BLaER1 treated with 17β-estradiol and CSF1 and Interleukin-3, amounts not matched to agents 10 nM and 100 nM (cell line): Measurements from ENCODE around the gene RBBP5.
A peak's percentile ranks its signal among the peaks of the same experiment; 100 is the strongest.

ENCODE experiments used
- H3K27ac ChIP-seq, 11 experiments: shearing (Covaris generic); formaldehyde crosslinking; 2 replicates each; pipeline ENCODE4 v1.8.1; 2022
- H3K27me3 ChIP-seq, 11 experiments: shearing (Covaris generic); formaldehyde crosslinking; 2 replicates each; pipeline ENCODE4 v1.8.1; 2022
- H3K36me3 ChIP-seq, 11 experiments: shearing (Covaris generic); formaldehyde crosslinking; 2 replicates each; pipeline ENCODE4 v1.8.1; 2022
- H3K4me1 ChIP-seq, 10 experiments: shearing (Covaris generic); formaldehyde crosslinking; 2 replicates each; pipeline ENCODE4 v1.8.1; 2022
- H3K4me2 ChIP-seq, 11 experiments: shearing (Covaris generic); formaldehyde crosslinking; 2 replicates each; pipeline ENCODE4 v1.8.1; 2022
- H3K4me3 ChIP-seq, 10 experiments: shearing (Covaris generic); formaldehyde crosslinking; 2 replicates each; pipeline ENCODE4 v1.8.1; 2022
- H3K9ac ChIP-seq, 11 experiments: shearing (Covaris generic); formaldehyde crosslinking; 2 replicates each; pipeline ENCODE4 v1.8.1; 2022
- H3K9me3 ChIP-seq, 11 experiments: shearing (Covaris generic); formaldehyde crosslinking; replicated peaks in 1 of 11; 2 replicates each; pipeline ENCODE4 v1.8.1; 2022
- H4K20me1 ChIP-seq, 11 experiments: shearing (Covaris generic); formaldehyde crosslinking; 2 replicates each; pipeline ENCODE4 v1.8.1; 2022
- Cebpa-rat ChIP-seq, 11 experiments: shearing (Covaris generic); IDR thresholded peaks; 2 replicates each; pipeline ENCODE4 v1.8.1; 2022

Gene RBBP5

DNA sequence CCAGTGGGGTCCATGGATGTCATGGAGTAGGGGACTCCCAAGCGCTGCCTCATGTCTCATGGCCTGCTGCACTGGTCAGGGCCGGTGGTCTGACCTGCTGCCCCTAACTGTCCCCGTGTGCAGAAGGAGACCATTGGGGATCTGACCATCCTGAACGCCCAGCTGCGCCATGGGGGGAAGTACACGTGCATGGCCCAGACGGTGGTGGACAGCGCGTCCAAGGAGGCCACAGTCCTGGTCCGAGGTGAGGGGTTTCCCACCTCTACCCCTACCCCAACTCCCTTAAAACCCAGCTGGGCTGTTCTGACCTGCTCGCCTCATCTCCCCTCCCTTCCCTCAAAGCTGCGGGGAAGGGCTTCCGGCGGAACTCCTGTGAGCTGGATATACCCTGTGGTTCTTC lies 56.1 kb downstream of the RBBP5 start:
- Histone ChIP-seq H3K4me1 (peaks cover 0 to 11% (median 6%) of the 10 kb centered on the region in 10 experiments; a peak in 12 of 20 replicates), H3K36me3 (no peaks in the 10 kb centered on the region), H3K9me3 (no peaks in the 10 kb centered on the region), H3K4me2 (no peak overlapping the region), H3K4me3 (no peak overlapping the region), H3K27me3 (no peaks in the 10 kb centered on the region), H4K20me1 (no peaks in the 10 kb centered on the region; a peak in 2 of 22 replicates), H3K9ac (no peak overlapping the region), H3K27ac (no peak overlapping the region)
- no peak for TF ChIP-seq Cebpa-rat (IDR thresholded peaks at IDR 0.05)

DNA sequence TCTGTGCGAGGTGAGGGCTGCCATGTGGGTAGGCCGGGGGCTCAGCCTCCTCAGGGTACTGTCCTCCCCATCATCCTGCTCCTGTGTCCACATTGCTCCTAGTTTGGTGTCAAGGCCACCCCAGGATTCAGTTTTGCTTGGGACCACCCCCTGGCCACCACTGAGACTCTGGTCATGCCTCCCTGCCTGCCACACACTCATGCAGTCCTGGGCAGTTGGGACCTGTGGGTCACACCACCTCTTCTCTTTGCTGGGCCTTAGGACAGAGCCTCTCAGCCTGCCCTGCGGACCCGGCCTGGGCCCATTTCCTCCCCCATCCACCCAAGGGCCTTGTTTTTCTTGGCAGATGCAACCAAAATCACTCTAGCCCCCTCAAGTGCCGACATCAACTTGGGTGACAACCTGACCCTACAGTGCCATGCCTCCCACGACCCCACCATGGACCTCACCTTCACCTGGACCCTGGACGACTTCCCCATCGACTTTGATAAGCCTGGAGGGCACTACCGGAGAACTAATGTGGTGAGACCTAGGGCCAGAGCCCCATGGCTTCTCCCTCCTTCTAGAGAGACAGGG lies 56.9 kb downstream of the RBBP5 start:
- no peak overlapping the region for H3K4me3 ChIP-seq
- H3K9me3 ChIP-seq = no peaks in the 10 kb centered on the region
- H3K4me1 ChIP-seq = peaks cover 0 to 11% (median 6%) of the 10 kb centered on the region in 10 experiments; a peak in 12 of 20 replicates
- no peaks in the 10 kb centered on the region for H3K36me3 ChIP-seq
- no peak overlapping the region for H3K9ac ChIP-seq
- H4K20me1 ChIP-seq = no peaks in the 10 kb centered on the region; a peak in 2 of 22 replicates
- no peak overlapping the region for H3K27ac ChIP-seq
- no peaks in the 10 kb centered on the region for H3K27me3 ChIP-seq
- no peak overlapping the region for H3K4me2 ChIP-seq
- TF ChIP-seq Cebpa-rat (IDR thresholded peaks at IDR 0.05) = no peak

DNA sequence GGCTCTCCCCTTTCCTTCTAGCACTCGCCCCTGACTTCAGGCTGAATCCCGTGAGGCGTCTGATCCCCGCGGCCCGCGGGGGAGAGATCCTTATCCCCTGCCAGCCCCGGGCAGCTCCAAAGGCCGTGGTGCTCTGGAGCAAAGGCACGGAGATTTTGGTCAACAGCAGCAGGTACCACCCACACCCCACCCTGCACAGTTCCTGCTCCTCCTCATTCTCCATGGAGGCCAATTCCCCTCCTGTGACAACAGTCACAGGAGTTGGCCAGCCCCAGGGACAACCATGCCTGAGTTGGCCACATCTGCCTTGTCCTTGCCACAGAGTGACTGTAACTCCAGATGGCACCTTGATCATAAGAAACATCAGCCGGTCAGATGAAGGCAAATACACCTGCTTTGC lies 57.5 kb downstream of the RBBP5 start:
- Histone ChIP-seq H3K27me3 (no peaks in the 10 kb centered on the region), H3K4me1 (peaks cover 0 to 11% (median 6%) of the 10 kb centered on the region in 10 experiments; a peak in 12 of 20 replicates), H3K4me3 (no peak overlapping the region), H4K20me1 (no peaks in the 10 kb centered on the region; a peak in 2 of 22 replicates), H3K36me3 (no peaks in the 10 kb centered on the region), H3K9me3 (no peaks in the 10 kb centered on the region), H3K9ac (no peak overlapping the region), H3K4me2 (no peak overlapping the region), H3K27ac (no peak overlapping the region)
- no peak for TF ChIP-seq Cebpa-rat (IDR thresholded peaks at IDR 0.05)

DNA sequence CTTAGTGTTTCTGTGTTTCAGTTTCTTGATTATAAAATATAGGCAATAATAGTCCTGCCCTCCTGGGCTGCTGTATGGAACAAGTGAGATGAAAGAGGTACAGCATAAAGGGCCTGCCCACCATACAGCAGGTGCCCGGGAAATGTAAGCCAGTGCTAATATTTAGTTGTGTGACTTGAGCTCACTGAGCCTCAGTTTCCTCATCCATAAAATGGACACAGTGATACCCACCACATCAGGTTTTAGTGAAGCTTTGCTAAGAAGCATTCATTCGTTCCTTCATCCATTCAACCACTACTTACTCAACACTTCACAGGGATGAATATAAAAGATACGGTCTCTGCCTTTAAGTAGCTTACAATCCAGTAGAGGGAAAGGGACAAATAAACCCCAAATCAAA lies 58.9 kb downstream of the RBBP5 start:
- Histone ChIP-seq H3K27ac (no peak overlapping the region), H3K4me2 (no peak overlapping the region), H3K27me3 (no peaks in the 10 kb centered on the region), H3K9me3 (no peaks in the 10 kb centered on the region), H3K36me3 (no peaks in the 10 kb centered on the region), H4K20me1 (no peaks in the 10 kb centered on the region; a peak in 2 of 22 replicates), H3K4me1 (peaks cover 0 to 11% (median 6%) of the 10 kb centered on the region in 10 experiments; a peak in 12 of 20 replicates), H3K9ac (no peak overlapping the region), H3K4me3 (no peak overlapping the region)
- no peak for TF ChIP-seq Cebpa-rat (IDR thresholded peaks at IDR 0.05)

DNA sequence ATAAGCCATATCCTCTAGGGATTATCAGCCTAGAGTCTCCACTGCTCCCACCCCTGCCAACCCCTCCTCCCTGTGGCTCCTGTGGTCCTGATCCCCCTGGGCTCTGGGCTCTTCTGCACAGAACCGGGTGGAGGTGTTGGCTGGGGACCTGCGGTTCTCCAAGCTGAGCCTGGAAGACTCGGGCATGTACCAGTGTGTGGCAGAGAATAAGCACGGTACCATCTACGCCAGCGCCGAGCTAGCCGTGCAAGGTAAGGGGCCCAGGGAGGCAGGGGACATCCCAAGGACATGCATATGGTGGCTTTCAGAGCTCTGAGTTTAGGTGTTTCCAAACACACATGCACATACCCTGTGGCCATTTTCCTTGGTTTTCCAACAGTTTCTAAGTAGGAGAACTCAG lies 59.5 kb downstream of the RBBP5 start:
- Histone ChIP-seq H3K4me2 (no peak overlapping the region), H3K36me3 (no peaks in the 10 kb centered on the region)
- no peak for TF ChIP-seq Cebpa-rat (IDR thresholded peaks at IDR 0.05)

DNA sequence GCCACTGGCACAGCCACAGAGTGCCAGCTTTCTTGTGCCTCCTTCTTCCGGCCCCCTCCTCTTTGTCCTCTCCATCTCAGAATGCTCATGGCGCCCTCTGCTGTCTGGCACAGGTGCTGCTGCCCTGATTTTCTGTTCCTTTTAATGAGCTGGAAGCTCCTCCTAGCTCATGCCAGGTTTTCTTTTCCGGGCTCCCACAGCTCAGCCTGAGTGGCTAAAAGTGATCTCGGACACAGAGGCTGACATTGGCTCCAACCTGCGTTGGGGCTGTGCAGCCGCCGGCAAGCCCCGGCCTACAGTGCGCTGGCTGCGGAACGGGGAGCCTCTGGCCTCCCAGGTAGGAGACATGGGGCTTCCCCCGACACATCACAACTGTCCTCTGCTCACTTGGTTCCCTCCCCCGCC lies 60.1 kb downstream of the RBBP5 start:
- Histone ChIP-seq H3K27me3 (no peaks in the 10 kb centered on the region), H3K27ac (no peak overlapping the region), H3K4me2 (peak overlapping the region in 5 of 11 experiments; percentile 12 to 38 (median 26); a peak in 3 of 22 replicates), H3K4me1 (peaks cover 0 to 12% (median 6%) of the 10 kb centered on the region in 10 experiments; a peak in 13 of 20 replicates), H3K4me3 (no peak overlapping the region), H4K20me1 (peaks cover 0 to under 1% (median 0%) of the 10 kb centered on the region in 11 experiments; a peak in 2 of 22 replicates), H3K36me3 (no peaks in the 10 kb centered on the region), H3K9ac (peak overlapping the region in 2 of 11 experiments; percentile 28 to 37; a peak in 1 of 22 replicates), H3K9me3 (no peaks in the 10 kb centered on the region)
- no peak for TF ChIP-seq Cebpa-rat (IDR thresholded peaks at IDR 0.05)

More for the DNA sequence above, 59.5 kb downstream of the RBBP5 start:
- no peaks in the 10 kb centered on the region for H3K27me3 ChIP-seq
- H3K9ac ChIP-seq = 0 out of 22 replicates have a peak overlapping the region, but pooled peaks of 1 of the 11 experiments have one; percentile 9
- no peak overlapping the region for H3K27ac ChIP-seq
- H3K4me1 ChIP-seq = peaks cover 0 to 11% (median 6%) of the 10 kb centered on the region in 10 experiments; a peak in 12 of 20 replicates
- H3K9me3 ChIP-seq = no peaks in the 10 kb centered on the region
- no peaks in the 10 kb centered on the region; a peak in 2 of 22 replicates for H4K20me1 ChIP-seq
- no peak overlapping the region for H3K4me3 ChIP-seq

DNA sequence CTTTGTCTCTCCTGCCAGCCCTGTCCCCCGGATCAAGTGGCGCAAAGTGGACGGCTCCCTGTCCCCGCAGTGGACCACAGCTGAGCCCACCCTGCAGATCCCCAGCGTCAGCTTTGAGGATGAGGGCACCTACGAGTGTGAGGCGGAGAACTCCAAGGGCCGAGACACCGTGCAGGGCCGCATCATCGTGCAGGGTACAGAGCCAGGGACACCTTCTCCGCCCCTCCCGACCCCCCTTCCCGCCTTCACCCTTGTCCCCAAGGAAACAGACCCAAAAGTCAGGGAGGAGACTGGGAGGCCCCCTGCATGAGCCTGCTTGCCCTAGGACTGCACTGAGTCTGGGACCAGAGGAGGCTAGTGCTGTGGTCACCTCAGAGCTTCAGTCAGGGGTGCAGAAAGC lies 60.6 kb downstream of the RBBP5 start:
- no peaks in the 10 kb centered on the region for H3K27me3 ChIP-seq
- peak overlapping the region in 6 of 11 experiments; percentile 10 to 38 (median 24); a peak in 4 of 22 replicates for H3K4me2 ChIP-seq
- H3K4me3 ChIP-seq = no peak overlapping the region
- peak overlapping the region in 1 of 11 experiments; percentile 37; a peak in 2 of 22 replicates for H3K9ac ChIP-seq
- no peaks in the 10 kb centered on the region for H3K36me3 ChIP-seq
- 0 out of 22 replicates have a peak overlapping the region, but pooled peaks of 1 of the 11 experiments have one; percentile 13 for H3K27ac ChIP-seq
- H4K20me1 ChIP-seq = peaks cover 0 to 5% (median 0%) of the 10 kb centered on the region in 11 experiments; a peak in 2 of 22 replicates
- no peak for TF ChIP-seq Cebpa-rat (IDR thresholded peaks at IDR 0.05)
- peaks cover 0 to 16% (median 10%) of the 10 kb centered on the region in 10 experiments; a peak in 14 of 20 replicates for H3K4me1 ChIP-seq
- H3K9me3 ChIP-seq = no peaks in the 10 kb centered on the region

DNA sequence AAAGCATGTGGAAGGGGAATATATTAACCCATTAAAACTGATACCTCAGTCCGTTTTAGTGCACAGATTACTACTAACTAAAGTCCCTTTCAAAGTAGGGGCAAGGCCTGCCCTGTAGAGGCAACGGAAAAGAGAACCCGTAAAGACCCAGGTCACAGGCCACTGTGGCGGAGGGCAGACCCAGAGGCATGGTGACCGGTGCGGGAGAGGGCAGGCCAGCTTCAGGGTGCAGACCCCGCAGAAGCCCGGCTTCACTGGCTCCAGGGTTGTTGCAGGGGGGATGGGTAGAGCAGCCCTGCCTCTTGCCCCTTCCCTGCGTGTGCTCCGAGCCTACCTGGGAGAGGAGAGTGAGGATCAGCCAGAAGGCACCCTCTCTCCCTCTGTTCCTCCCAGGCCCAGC lies 61.0 kb downstream of the RBBP5 start:
- H4K20me1 ChIP-seq = peaks cover 0 to 7% (median 0%) of the 10 kb centered on the region in 11 experiments; a peak in 2 of 22 replicates
- 0 out of 22 replicates have a peak overlapping the region, but pooled peaks of 1 of the 11 experiments have one; percentile 13 for H3K27ac ChIP-seq
- peaks cover 0 to 21% (median 13%) of the 10 kb centered on the region in 10 experiments; a peak in 14 of 20 replicates for H3K4me1 ChIP-seq
- H3K36me3 ChIP-seq = no peaks in the 10 kb centered on the region
- H3K9ac ChIP-seq = no peak overlapping the region
- TF ChIP-seq Cebpa-rat (IDR thresholded peaks at IDR 0.05) = no peak
- H3K27me3 ChIP-seq = no peaks in the 10 kb centered on the region
- H3K4me3 ChIP-seq = no peak overlapping the region
- H3K9me3 ChIP-seq = no peaks in the 10 kb centered on the region
- H3K4me2 ChIP-seq = peak overlapping the region in 1 of 11 experiments; percentile 26; a peak in 1 of 22 replicates

DNA sequence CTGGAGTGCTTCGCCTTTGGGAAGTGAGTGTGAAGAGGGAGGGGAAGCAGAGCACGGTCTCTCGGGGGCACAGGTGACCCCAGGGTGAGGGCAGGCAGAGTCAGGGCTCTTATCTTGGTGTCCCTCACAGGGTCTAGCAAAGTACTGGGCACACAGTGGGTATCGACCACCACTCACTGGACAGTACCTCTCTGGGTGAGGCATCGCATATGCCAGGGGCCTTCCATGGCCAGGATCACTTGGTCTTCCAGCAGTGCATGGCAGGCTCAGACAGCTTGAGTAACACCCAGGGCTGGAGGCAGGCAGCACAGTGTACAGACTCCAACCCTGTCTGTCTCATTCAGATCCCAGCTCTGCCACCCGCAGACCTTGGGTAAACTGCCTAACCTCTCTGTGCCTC lies 62.1 kb downstream of the RBBP5 start:
- H4K20me1 ChIP-seq = peaks cover 0 to 7% (median 0%) of the 10 kb centered on the region in 11 experiments; a peak in 2 of 22 replicates
- H3K4me3 ChIP-seq = no peak overlapping the region
- H3K4me2 ChIP-seq = no peak overlapping the region
- H3K36me3 ChIP-seq = no peaks in the 10 kb centered on the region
- H3K27ac ChIP-seq = no peak overlapping the region
- H3K9ac ChIP-seq = no peak overlapping the region
- H3K4me1 ChIP-seq = peaks cover 0 to 21% (median 13%) of the 10 kb centered on the region in 10 experiments; a peak in 14 of 20 replicates
- H3K27me3 ChIP-seq = no peaks in the 10 kb centered on the region
- TF ChIP-seq Cebpa-rat (IDR thresholded peaks at IDR 0.05) = no peak
- H3K9me3 ChIP-seq = no peaks in the 10 kb centered on the region
